Activated naive CD8-positive, alpha-beta T cell treated with anti-CD3 and anti-CD28 coated beads for 36 hours (primary cell): ENCODE results near the gene TSPAN3. TPM values are rescaled to one million over a fixed set of nuclear protein-coding genes. Genes with fewer than 3 reads are reported as not detected.

Experiments used
- DNase-seq: peaks from one replicate; pipeline ENCODE4 v3.0.0; 2021
- H3K27ac Mint-ChIP-seq: one replicate; pipeline ENCODE4 v1.8.0; 2022; ENCODE audit warnings: mild to moderate bottlenecking, moderate library complexity, mixed read lengths
- H3K27me3 Mint-ChIP-seq: one replicate; pipeline ENCODE4 v1.8.0; 2022; ENCODE audit warnings: mild to moderate bottlenecking, mixed read lengths
- H3K36me3 Mint-ChIP-seq: one replicate; pipeline ENCODE4 v1.8.0; 2021; ENCODE audit warnings: mild to moderate bottlenecking, mixed read lengths
- H3K4me1 Mint-ChIP-seq: one replicate; pipeline ENCODE4 v1.8.0; 2021; ENCODE audit warnings: mixed read lengths
- H3K4me3 Mint-ChIP-seq: one replicate; pipeline ENCODE4 v1.8.0; 2022; ENCODE audit warnings: mild to moderate bottlenecking, moderate library complexity, mixed read lengths
- H3K9me3 Mint-ChIP-seq: one replicate; pipeline ENCODE4 v1.8.0; 2022; ENCODE audit warnings: mixed read lengths
- total RNA-seq, 2 experiments: library from RNA; stranded (reverse); gene quantifications; one replicate each; pipeline ENCODE4 v1.2.3, GENCODE V29; 2021

TSPAN3 gene
- total RNA-seq, 2 experiments from 2014 or later, result 40.6 to 43.1 TPM

GRCh38 chr15:77027697-77028450, 43.0 kb downstream of the TSPAN3 start:
- Mint-ChIP-seq H3K27ac (no peak overlapping the region), H3K9me3 (no peaks in the 10 kb centered on the region), H3K27me3 (no peaks in the 10 kb centered on the region), H3K36me3 (peaks cover 13% of the 10 kb centered on the region), H3K4me1 (peaks cover 25% of the 10 kb centered on the region), H3K4me3 (no peak overlapping the region)
- no peak for DNase-seq

GRCh38 chr15:77027111-77027696, 43.7 kb downstream of the TSPAN3 start:
- peaks cover 19% of the 10 kb centered on the region for H3K36me3 Mint-ChIP-seq
- H3K27me3 Mint-ChIP-seq, result no peaks in the 10 kb centered on the region
- H3K4me3 Mint-ChIP-seq, result no peak overlapping the region
- DNase-seq, result no peak
- H3K27ac Mint-ChIP-seq, result peak overlapping the region; percentile 62
- H3K4me1 Mint-ChIP-seq, result peaks cover 32% of the 10 kb centered on the region
- H3K9me3 Mint-ChIP-seq, result no peaks in the 10 kb centered on the region

- no peak overlapping the region for H3K4me3 Mint-ChIP-seq
- H3K9me3 Mint-ChIP-seq, result no peaks in the 10 kb centered on the region
- H3K36me3 Mint-ChIP-seq, result peaks cover 20% of the 10 kb centered on the region
- H3K4me1 Mint-ChIP-seq, result peaks cover 38% of the 10 kb centered on the region
- no peak overlapping the region for H3K27ac Mint-ChIP-seq
- no peaks in the 10 kb centered on the region for H3K27me3 Mint-ChIP-seq
- DNase-seq, result no peak
Observed at GRCh38 chr15:77026501-77027110, 44.3 kb downstream of the TSPAN3 start.

GRCh38 chr15:77025941-77026411, 44.9 kb downstream of the TSPAN3 start:
- Mint-ChIP-seq H3K27me3 (no peaks in the 10 kb centered on the region), H3K4me1 (peaks cover 44% of the 10 kb centered on the region), H3K9me3 (no peaks in the 10 kb centered on the region), H3K27ac (peak overlapping the region; percentile 51), H3K4me3 (no peak overlapping the region), H3K36me3 (peaks cover 20% of the 10 kb centered on the region)
- DNase-seq, result no peak

- Mint-ChIP-seq H3K4me1 (peaks cover 48% of the 10 kb centered on the region), H3K4me3 (no peak overlapping the region), H3K9me3 (no peaks in the 10 kb centered on the region), H3K36me3 (peaks cover 24% of the 10 kb centered on the region), H3K27me3 (no peaks in the 10 kb centered on the region), H3K27ac (peak overlapping the region; percentile 58)
- no peak for DNase-seq
Observed at GRCh38 chr15:77025083-77025901, 45.6 kb downstream of the TSPAN3 start.

- Mint-ChIP-seq H3K9me3 (no peaks in the 10 kb centered on the region), H3K4me3 (no peak overlapping the region), H3K4me1 (peaks cover 55% of the 10 kb centered on the region), H3K36me3 (peaks cover 29% of the 10 kb centered on the region), H3K27ac (peak overlapping the region; percentile 76), H3K27me3 (no peaks in the 10 kb centered on the region)
- DNase-seq, result peak; percentile 74
Observed at GRCh38 chr15:77024273-77025082, 46.4 kb downstream of the TSPAN3 start.

GRCh38 chr15:77023576-77024272, 47.2 kb downstream of the TSPAN3 start:
- no peak for DNase-seq
- peaks cover 61% of the 10 kb centered on the region for H3K4me1 Mint-ChIP-seq
- peaks cover 29% of the 10 kb centered on the region for H3K36me3 Mint-ChIP-seq
- H3K27me3 Mint-ChIP-seq, result no peaks in the 10 kb centered on the region
- no peaks in the 10 kb centered on the region for H3K9me3 Mint-ChIP-seq
- H3K27ac Mint-ChIP-seq, result peak overlapping the region; percentile 100
- no peak overlapping the region for H3K4me3 Mint-ChIP-seq

GRCh38 chr15:77022646-77023575, 48.0 kb downstream of the TSPAN3 start:
- Mint-ChIP-seq H3K9me3 (no peaks in the 10 kb centered on the region), H3K4me1 (peaks cover 69% of the 10 kb centered on the region), H3K27me3 (no peaks in the 10 kb centered on the region), H3K36me3 (peaks cover 32% of the 10 kb centered on the region), H3K27ac (peak overlapping the region; percentile 100), H3K4me3 (peak overlapping the region; percentile 68)
- no peak for DNase-seq

GRCh38 chr15:77021803-77022381, 49.0 kb downstream of the TSPAN3 start:
- H3K9me3 Mint-ChIP-seq, result no peaks in the 10 kb centered on the region
- DNase-seq, result peak; percentile 63
- peaks cover 32% of the 10 kb centered on the region for H3K36me3 Mint-ChIP-seq
- H3K4me1 Mint-ChIP-seq, result peaks cover 75% of the 10 kb centered on the region
- H3K27ac Mint-ChIP-seq, result peak overlapping the region; percentile 100
- no peaks in the 10 kb centered on the region for H3K27me3 Mint-ChIP-seq
- peak overlapping the region; percentile 68 for H3K4me3 Mint-ChIP-seq

GRCh38 chr15:77021088-77021481, 49.8 kb downstream of the TSPAN3 start:
- H3K4me3 Mint-ChIP-seq, result no peak overlapping the region
- no peaks in the 10 kb centered on the region for H3K9me3 Mint-ChIP-seq
- peaks cover 79% of the 10 kb centered on the region for H3K4me1 Mint-ChIP-seq
- no peak for DNase-seq
- H3K36me3 Mint-ChIP-seq, result peaks cover 33% of the 10 kb centered on the region
- H3K27ac Mint-ChIP-seq, result peak overlapping the region; percentile 100
- no peaks in the 10 kb centered on the region for H3K27me3 Mint-ChIP-seq

- H3K36me3 Mint-ChIP-seq, result peaks cover 33% of the 10 kb centered on the region
Observed at GRCh38 chr15:77020348-77021087, 50.4 kb downstream of the TSPAN3 start.

More at GRCh38 chr15:77020348-77021087, 50.4 kb downstream of the TSPAN3 start:
- no peak overlapping the region for H3K4me3 Mint-ChIP-seq
- DNase-seq, result no peak
- H3K4me1 Mint-ChIP-seq, result peaks cover 83% of the 10 kb centered on the region
- no peaks in the 10 kb centered on the region for H3K9me3 Mint-ChIP-seq
- no peaks in the 10 kb centered on the region for H3K27me3 Mint-ChIP-seq
- peak overlapping the region; percentile 100 for H3K27ac Mint-ChIP-seq
